Lower leg skin (tissue), 4 donors: ENCODE measurements around the gene TNS3. TPM values are rescaled to one million over a fixed set of nuclear protein-coding genes. Genes with fewer than 3 reads are reported as not detected.

Source experiments
- DNase-seq, 2 donors: peaks; one replicate each; pipeline ENCODE4 v3.0.0-alpha.2; 2019; ENCODE audit warnings: low spot score in 2 of 2
- H3K4me3 ChIP-seq: fragments of 200-600 bp; sonication (generic); 2 replicates; pipeline ENCODE4 v1.5.1; 2017; ENCODE audit warnings: mild to moderate bottlenecking, low read depth; ENCODE audit not compliant: poor library complexity, severe bottlenecking
- POLR2A ChIP-seq, 2 donors: fragments of 450-650 bp; IDR thresholded peaks; one replicate each; pipeline ENCODE4 v1.6.1; 2016 to 2017; ENCODE audit warnings: antibody characterized with exemption in 2 of 2, mild to moderate bottlenecking in 1 of 2, moderate library complexity in 1 of 2
- WGBS, 2 donors: methylation state at CpG; one replicate each; pipeline ENCODE4 v1.1.5; 2018; 5-methylcytosine and 5-hydroxymethylcytosine counted together
- intact Hi-C: fragments of 100-400 bp; cut with DNase I; formaldehyde crosslinking; loops from one replicate; pipeline ENCODE4 v1.15.0; 2023; ENCODE audit warnings: low total_unique reads
- total RNA-seq, 4 donors: library from RNA; depleted of rRNA; stranded (reverse); fragments of >200 nt; gene quantifications; one replicate each; pipeline ENCODE4 v1.1.0, GENCODE V29; 2016
- TF ChIP-seq, protein P1 (sequence below), 3 donors: fragments of 450-650 bp; IDR thresholded peaks; one replicate each; pipeline ENCODE4 v1.5.1; 2016; ENCODE audit warnings: antibody characterized with exemption in 3 of 3, mild to moderate bottlenecking in 3 of 3, moderate library complexity in 2 of 3

TNS3 gene
- total RNA-seq, 4 donors from 2014 or later, result 19.5 to 33.9 (median 25.5) TPM

DNA sequence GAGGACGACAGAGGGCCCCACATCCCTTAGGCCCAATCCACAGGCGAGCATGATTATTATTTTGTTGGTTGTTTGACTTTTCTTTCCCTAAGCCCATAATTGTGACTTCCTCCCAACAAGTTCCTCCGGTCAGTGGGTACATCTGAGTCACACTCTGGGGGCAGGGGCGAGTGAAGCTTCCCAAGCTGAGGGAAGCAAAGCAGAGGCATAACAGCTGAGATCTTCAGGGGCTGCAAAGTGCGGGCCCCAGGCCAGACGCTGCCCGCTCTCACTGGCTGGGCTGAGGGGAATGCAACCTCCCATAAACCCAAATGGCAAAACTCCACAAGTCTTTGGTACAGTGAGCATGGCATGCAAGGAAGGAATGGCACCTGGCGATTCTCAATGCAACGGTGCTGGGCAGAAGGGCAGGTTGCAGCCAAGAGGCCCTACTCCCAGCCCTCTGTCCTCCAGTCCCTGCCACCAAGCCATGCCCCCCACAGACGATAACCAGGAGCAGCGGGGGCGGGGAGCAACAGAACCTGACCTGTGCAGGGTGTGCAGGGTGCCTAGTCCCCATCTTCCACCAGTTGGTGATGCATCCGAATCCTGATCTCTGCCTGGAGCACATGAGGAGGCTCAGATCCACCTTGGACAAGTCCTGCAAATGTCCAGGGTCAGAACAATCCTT, 25.3 kb downstream of the TNS3 start:
- DNase-seq, result no peak
- intact Hi-C loops, result no loop called here
- 86 to 90% methylated on average over 12 to 13 of the region's 13 CpGs for WGBS, 2 donors
- no peak overlapping the region for H3K4me3 ChIP-seq
- TF ChIP-seq, protein P1, sequence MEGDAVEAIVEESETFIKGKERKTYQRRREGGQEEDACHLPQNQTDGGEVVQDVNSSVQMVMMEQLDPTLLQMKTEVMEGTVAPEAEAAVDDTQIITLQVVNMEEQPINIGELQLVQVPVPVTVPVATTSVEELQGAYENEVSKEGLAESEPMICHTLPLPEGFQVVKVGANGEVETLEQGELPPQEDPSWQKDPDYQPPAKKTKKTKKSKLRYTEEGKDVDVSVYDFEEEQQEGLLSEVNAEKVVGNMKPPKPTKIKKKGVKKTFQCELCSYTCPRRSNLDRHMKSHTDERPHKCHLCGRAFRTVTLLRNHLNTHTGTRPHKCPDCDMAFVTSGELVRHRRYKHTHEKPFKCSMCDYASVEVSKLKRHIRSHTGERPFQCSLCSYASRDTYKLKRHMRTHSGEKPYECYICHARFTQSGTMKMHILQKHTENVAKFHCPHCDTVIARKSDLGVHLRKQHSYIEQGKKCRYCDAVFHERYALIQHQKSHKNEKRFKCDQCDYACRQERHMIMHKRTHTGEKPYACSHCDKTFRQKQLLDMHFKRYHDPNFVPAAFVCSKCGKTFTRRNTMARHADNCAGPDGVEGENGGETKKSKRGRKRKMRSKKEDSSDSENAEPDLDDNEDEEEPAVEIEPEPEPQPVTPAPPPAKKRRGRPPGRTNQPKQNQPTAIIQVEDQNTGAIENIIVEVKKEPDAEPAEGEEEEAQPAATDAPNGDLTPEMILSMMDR (IDR thresholded peaks at IDR 0.05), result no peak
- TF ChIP-seq POLR2A (IDR thresholded peaks at IDR 0.05), result no peak

GRCh38 chr7:47553309-47553708, 28.6 kb downstream of the TNS3 start:
- 85 to 86% methylated on average over 2 of the region's 2 CpGs for WGBS, 2 donors
- no peak overlapping the region for H3K4me3 ChIP-seq
- intact Hi-C loops, result no loop called here
- no peak for DNase-seq
- TF ChIP-seq POLR2A (IDR thresholded peaks at IDR 0.05), result no peak
- TF ChIP-seq, protein P1 (IDR thresholded peaks at IDR 0.05), result no peak

DNA sequence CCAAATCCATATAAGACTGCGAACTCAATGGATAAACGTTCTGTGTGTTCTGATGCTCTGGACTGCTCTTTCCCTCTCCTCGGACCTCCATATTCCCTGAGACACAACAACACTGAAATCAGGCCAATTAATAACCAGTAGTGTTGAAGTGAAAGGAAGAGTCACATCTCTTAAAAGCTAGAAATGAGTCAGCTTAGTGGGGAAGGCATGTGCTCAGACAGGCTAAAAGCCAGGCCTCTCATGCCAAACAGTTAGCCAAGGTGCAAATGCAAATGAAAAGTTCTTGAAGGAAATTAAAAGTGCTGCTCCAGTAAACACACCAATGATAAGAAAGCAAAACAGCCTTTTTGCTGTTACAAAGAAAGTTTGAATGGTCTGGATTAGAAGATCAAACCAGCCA, 29.3 kb downstream of the TNS3 start:
- H3K4me3 ChIP-seq, result no peak overlapping the region
- TF ChIP-seq POLR2A (IDR thresholded peaks at IDR 0.05), result no peak
- TF ChIP-seq, protein P1 (IDR thresholded peaks at IDR 0.05), result no peak
- intact Hi-C loops, result no loop called here
- peak in 1 of 2 donors; percentile 55 for DNase-seq
- WGBS, 2 donors, result 24 to 26% methylated on average over 3 of the region's 3 CpGs

GRCh38 chr7:47551668-47552440, 30.1 kb downstream of the TNS3 start:
- 26 to 31% methylated on average over 12 of the region's 12 CpGs for WGBS, 2 donors
- TF ChIP-seq POLR2A (IDR thresholded peaks at IDR 0.05), result no peak
- TF ChIP-seq, protein P1 (IDR thresholded peaks at IDR 0.05), result no peak
- peak in 1 of 2 donors; percentile 90 for DNase-seq
- intact Hi-C loops, result no loop called here
- no peak overlapping the region for H3K4me3 ChIP-seq

- 64 to 73% methylated on average over 11 of the region's 11 CpGs for WGBS, 2 donors
- intact Hi-C loops, result no loop called here
- TF ChIP-seq, protein P1 (IDR thresholded peaks at IDR 0.05), result no peak
- no peak for TF ChIP-seq POLR2A (IDR thresholded peaks at IDR 0.05)
Measured at GRCh38 chr7:47550788-47551470, 31.0 kb downstream of the TNS3 start.

More at GRCh38 chr7:47550788-47551470, 31.0 kb downstream of the TNS3 start:
- DNase-seq, result no peak
- no peak overlapping the region for H3K4me3 ChIP-seq
